AG04450 (cell line): ENCODE measurements around the gene C9orf50. TPM values are rescaled to one million over a fixed set of nuclear protein-coding genes. Genes with fewer than 3 reads are reported as not detected.
A peak's percentile ranks its signal among the peaks of the same experiment; 100 is the strongest.

Source experiments
- CTCF ChIA-PET: fragments of 300-600, 350-600 bp; formaldehyde crosslinking; extraction: SDS; loops from one replicate; lab custom pipeline; 2022; ENCODE audit warnings: antibody characterized with exemption, inconsistent platforms; lab: Charles Lee
- POLR2A ChIA-PET: fragments of 350-600 bp; formaldehyde crosslinking; extraction: SDS; loops from one replicate; lab custom pipeline; 2021; ENCODE audit warnings: antibody characterized with exemption, inconsistent platforms; lab: Yijun Ruan, JAX
- DNase-seq: peaks from one replicate; pipeline ENCODE4 v3.0.0-alpha.2; 2011; ENCODE audit warnings: low read depth, low spot score
- H3K27ac ChIP-seq: one replicate; pipeline ENCODE4 v1.5.1; 2012; ENCODE audit warnings: low read depth, low read length, control low read depth
- H3K27me3 ChIP-seq: one replicate; pipeline ENCODE4 v1.6.0; 2012; ENCODE audit warnings: low read length; ENCODE audit not compliant: control insufficient read depth, insufficient read depth
- H3K4me3 ChIP-seq: 2 replicates; pipeline ENCODE4 v1.5.1; 2011; ENCODE audit warnings: mild to moderate bottlenecking, low read depth, low read length, control low read depth
- H3K9me3 ChIP-seq: 2 replicates; pipeline ENCODE4 v1.5.1; 2012; ENCODE audit warnings: low read length; ENCODE audit not compliant: control insufficient read depth, insufficient read depth
- polyA plus RNA-seq: library from polyadenylated mRNA; depleted of rRNA; stranded (reverse); fragments of >200 nt; gene quantifications from 2 replicates; pipeline ENCODE4 v1.2.3, GENCODE V29; 2011
- TF ChIP-seq, protein P1 (sequence below): IDR thresholded peaks from 2 replicates; pipeline ENCODE4 v1.5.1; 2011; ENCODE audit warnings: low read depth, low read length, control low read depth, inconsistent platforms

The C9orf50 gene
- polyA plus RNA-seq, 1 experiment: 0.30 TPM

DNA sequence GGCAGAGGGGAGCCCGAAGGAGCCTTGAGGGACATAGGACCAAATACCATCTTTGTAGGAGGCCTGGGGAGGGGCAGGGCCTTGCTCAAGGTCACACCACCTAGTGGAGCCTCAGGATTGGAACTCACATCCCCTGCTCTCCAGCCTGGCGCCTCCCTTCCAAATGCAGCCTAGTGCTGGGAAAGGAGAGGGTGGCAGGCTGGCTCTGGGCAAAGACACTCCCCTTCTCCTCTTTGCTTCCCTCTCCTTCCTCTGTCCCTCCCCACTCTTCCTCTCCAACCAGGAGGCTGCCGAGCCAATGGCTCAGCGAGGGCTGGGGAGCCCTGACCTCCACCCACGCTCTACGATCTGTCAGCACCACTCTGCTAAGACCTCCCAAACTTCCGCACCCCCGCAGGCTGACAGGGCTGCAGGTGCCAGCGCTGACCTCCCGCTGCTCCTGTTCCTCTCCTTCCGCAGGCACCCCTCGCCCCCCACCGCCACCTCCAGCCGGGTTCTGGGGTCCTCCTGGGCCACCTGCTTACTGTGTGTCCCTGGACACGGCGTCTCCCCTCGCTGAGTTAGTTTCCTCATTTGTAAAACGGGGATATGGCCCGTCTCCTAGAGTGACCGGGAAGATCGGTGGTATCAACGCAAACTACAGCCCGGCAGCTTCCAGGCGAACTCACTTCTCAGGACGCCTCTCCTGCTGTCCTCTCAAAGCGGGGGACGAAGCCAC, 52.9 kb downstream of the C9orf50 start:
- POLR2A ChIA-PET: interaction anchor here (0.7 to 1.1 kb wide), 4 partner anchors 10 to 390 kb away, joined by 3 to 6 read pairs (median 3); partner anchors contain the start of gene IER5L
- peak overlapping the region; percentile 52 for H3K4me3 ChIP-seq
- CTCF ChIA-PET: no interaction called here
- H3K9me3 ChIP-seq: no peaks in the 10 kb centered on the region; the same call in 1 of the 2 replicates
- peak overlapping the region; percentile 61 for H3K27ac ChIP-seq
- H3K27me3 ChIP-seq: no peaks in the 10 kb centered on the region
- TF ChIP-seq, protein P1, sequence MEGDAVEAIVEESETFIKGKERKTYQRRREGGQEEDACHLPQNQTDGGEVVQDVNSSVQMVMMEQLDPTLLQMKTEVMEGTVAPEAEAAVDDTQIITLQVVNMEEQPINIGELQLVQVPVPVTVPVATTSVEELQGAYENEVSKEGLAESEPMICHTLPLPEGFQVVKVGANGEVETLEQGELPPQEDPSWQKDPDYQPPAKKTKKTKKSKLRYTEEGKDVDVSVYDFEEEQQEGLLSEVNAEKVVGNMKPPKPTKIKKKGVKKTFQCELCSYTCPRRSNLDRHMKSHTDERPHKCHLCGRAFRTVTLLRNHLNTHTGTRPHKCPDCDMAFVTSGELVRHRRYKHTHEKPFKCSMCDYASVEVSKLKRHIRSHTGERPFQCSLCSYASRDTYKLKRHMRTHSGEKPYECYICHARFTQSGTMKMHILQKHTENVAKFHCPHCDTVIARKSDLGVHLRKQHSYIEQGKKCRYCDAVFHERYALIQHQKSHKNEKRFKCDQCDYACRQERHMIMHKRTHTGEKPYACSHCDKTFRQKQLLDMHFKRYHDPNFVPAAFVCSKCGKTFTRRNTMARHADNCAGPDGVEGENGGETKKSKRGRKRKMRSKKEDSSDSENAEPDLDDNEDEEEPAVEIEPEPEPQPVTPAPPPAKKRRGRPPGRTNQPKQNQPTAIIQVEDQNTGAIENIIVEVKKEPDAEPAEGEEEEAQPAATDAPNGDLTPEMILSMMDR: peak; percentile 19; the same call in 1 of the 2 replicates
- no peak for DNase-seq

DNA sequence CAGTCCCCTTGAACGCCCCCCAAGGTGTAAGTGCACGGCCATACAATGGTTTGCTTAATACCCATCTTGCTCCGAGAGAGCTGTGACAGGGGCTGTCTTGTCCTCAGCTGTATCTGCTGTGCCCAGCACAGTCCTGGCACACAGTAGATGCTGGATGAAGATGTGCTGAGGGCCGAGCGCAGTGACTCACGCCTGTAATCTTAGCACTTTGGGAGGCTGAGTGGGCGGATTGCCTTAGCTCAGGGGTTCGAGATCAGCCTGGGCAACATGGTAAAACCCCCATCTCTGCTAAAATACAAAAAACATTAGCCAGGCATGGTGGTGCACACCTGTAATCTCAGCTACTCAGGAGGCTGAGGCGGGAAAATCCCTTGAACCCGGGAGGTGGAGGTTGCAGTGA, 53.6 kb downstream of the C9orf50 start:
- TF ChIP-seq, protein P1: no peak
- ChIA-PET POLR2A (interaction anchor here (0.7 to 0.8 kb wide), 2 partner anchors 130 to 389 kb away, joined by 3 to 6 read pairs; partner anchors contain the start of gene IER5L), CTCF (interaction anchor here (0.6 kb wide), 1 partner anchor 375 kb away, joined by 3 read pairs; no protein-coding TSS in a partner anchor)
- DNase-seq: no peak
- no peak overlapping the region for H3K4me3 ChIP-seq
- H3K27me3 ChIP-seq: no peaks in the 10 kb centered on the region
- H3K9me3 ChIP-seq: no peaks in the 10 kb centered on the region; the same call in 1 of the 2 replicates
- H3K27ac ChIP-seq: peak overlapping the region; percentile 61

DNA sequence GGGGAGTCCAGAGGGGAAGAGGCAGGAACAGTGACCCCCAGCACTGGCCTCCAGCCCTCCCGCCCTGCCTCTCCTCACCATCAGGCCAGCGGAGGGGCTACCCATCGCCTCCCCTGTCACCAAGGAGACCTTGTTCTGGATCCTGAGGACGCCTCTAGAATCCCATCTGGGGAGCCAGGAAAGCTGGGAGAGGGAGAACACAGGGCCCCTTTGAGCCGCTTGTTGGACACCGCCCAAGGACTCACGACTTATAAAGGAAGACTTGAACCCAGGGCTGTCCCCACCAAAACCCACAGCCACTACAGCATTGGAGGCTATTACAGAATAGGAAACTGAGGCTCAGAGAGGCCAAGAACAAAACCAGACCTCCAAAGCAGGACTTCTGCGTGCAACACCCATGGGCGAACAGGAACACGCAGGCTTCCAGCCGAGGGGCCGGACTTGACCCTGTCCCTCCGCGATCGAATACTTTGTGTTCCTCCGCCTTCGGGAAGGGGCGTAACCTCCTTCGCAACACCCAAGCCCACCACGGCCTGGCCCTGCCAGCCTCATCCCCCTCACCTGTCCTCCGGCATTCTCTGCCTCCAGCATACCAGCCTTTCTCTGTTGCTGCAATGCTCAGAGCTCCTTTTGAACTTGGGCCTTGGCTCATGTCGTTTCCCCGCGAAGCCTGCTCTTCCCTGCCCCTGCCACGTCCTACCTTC, 54.2 kb downstream of the C9orf50 start:
- Histone ChIP-seq H3K9me3 (no peaks in the 10 kb centered on the region; the same call in 1 of the 2 replicates), H3K27me3 (no peaks in the 10 kb centered on the region), H3K27ac (no peak overlapping the region), H3K4me3 (no peak overlapping the region)
- no peak for DNase-seq
- ChIA-PET CTCF (interaction anchor here (0.6 kb wide), 1 partner anchor 375 kb away, joined by 3 read pairs; no protein-coding TSS in a partner anchor), POLR2A (interaction anchor here (0.7 to 0.8 kb wide), 2 partner anchors 130 to 389 kb away, joined by 3 to 6 read pairs; partner anchors contain the start of gene IER5L)
- TF ChIP-seq, protein P1: no peak

- POLR2A ChIA-PET: no interaction called here
- DNase-seq: no peak
These were observed 58.0 kb downstream of the C9orf50 start for GRCh38 chr9:129562917-129563316.

More at GRCh38 chr9:129562917-129563316, 58.0 kb downstream of the C9orf50 start:
- CTCF ChIA-PET: no interaction called here
- no peaks in the 10 kb centered on the region for H3K27me3 ChIP-seq
- TF ChIP-seq, protein P1: no peak
- no peak overlapping the region for H3K4me3 ChIP-seq
- no peak overlapping the region for H3K27ac ChIP-seq
- H3K9me3 ChIP-seq: no peaks in the 10 kb centered on the region; the same call in 1 of the 2 replicates
